Suppressor macrophage treated with lipopolysaccharide for 1 hour (primary cell): ENCODE measurements around the gene B4GALT2.

Experiments used
- DNase-seq, 3 donors: peaks; one replicate each; pipeline ENCODE4 v3.0.0-alpha.2; 2020 to 2022

B4GALT2 gene

GRCh38 chr1:43987159-43987902, 8.3 kb downstream of the B4GALT2 start:
- no peak for DNase-seq

- no peak for DNase-seq
Observed at GRCh38 chr1:43990271-43991199, 11.5 kb downstream of the B4GALT2 start.

- DNase-seq, result no peak
Observed at GRCh38 chr1:43991200-43991475, 12.1 kb downstream of the B4GALT2 start.

GRCh38 chr1:43991476-43992231, 12.6 kb downstream of the B4GALT2 start, which contains the start of gene CCDC24:
Gene CCDC24, plus strand, starts transcription at chr1:43991599. Its CDS starts 280 bp downstream, at chr1:43991879.
- DNase-seq, result peak; percentile 77 to 90 (median 89)

GRCh38 chr1:43992232-43992995, 13.4 kb downstream of the B4GALT2 start:
- no peak for DNase-seq

- no peak for DNase-seq
Observed at GRCh38 chr1:43993206-43993914, 14.3 kb downstream of the B4GALT2 start.

GRCh38 chr1:43994071-43994470, 15.1 kb downstream of the B4GALT2 start:
- DNase-seq, result no peak

GRCh38 chr1:43994794-43995790, 16.1 kb downstream of the B4GALT2 start:
- peak in 1 of 3 donors; percentile 20 for DNase-seq

- no peak for DNase-seq
Observed at GRCh38 chr1:43995984-43996732, 17.1 kb downstream of the B4GALT2 start.

- DNase-seq, result no peak
Observed at GRCh38 chr1:43996733-43997115, 17.7 kb downstream of the B4GALT2 start.

GRCh38 chr1:43997295-43997999, 18.4 kb downstream of the B4GALT2 start:
- no peak for DNase-seq

GRCh38 chr1:43998000-43998378, 19.0 kb downstream of the B4GALT2 start:
- DNase-seq, result no peak

GRCh38 chr1:43999455-43999854, 20.4 kb downstream of the B4GALT2 start:
- DNase-seq, result no peak

GRCh38 chr1:44000122-44000665, 21.2 kb downstream of the B4GALT2 start:
- no peak for DNase-seq

- no peak for DNase-seq
Observed at GRCh38 chr1:44002165-44002564, 23.2 kb downstream of the B4GALT2 start.

GRCh38 chr1:44002606-44003157, 23.7 kb downstream of the B4GALT2 start:
- no peak for DNase-seq

- DNase-seq, result no peak
Observed at GRCh38 chr1:44008259-44008658, 29.2 kb downstream of the B4GALT2 start.

- no peak for DNase-seq
Observed at GRCh38 chr1:44010935-44011471, 32.0 kb downstream of the B4GALT2 start.
